GM04504 (cell line): Measurements from ENCODE around the gene PXMP2.

Source experiments
- DNase-seq: peaks from one replicate; pipeline ENCODE4 v3.0.0-alpha.2; 2012; ENCODE audit warnings: low read depth

Gene PXMP2

GRCh38 chr12:132723015-132723763, 35.8 kb downstream of the PXMP2 start:
- DNase-seq: no peak

- DNase-seq: no peak
Measured at GRCh38 chr12:132723764-132724140, 36.4 kb downstream of the PXMP2 start.

- DNase-seq: peak; percentile 20
Measured at GRCh38 chr12:132724506-132725241, 37.3 kb downstream of the PXMP2 start.

- no peak for DNase-seq
Measured at GRCh38 chr12:132726386-132726785, 39.0 kb downstream of the PXMP2 start.

- no peak for DNase-seq
Measured at GRCh38 chr12:132727091-132727794, 39.9 kb downstream of the PXMP2 start.

- DNase-seq: no peak
Measured at GRCh38 chr12:132728502-132728901, 41.1 kb downstream of the PXMP2 start.

- DNase-seq: no peak
Measured at GRCh38 chr12:132729541-132730320, 42.3 kb downstream of the PXMP2 start.

- DNase-seq: no peak
Measured at GRCh38 chr12:132730353-132730752, 43.0 kb downstream of the PXMP2 start.

- DNase-seq: no peak
Measured at GRCh38 chr12:132731574-132731973, 44.2 kb downstream of the PXMP2 start.

- DNase-seq: no peak
Measured at GRCh38 chr12:132734206-132734605, 46.8 kb downstream of the PXMP2 start.

- DNase-seq: no peak
Measured at GRCh38 chr12:132735496-132735895, 48.1 kb downstream of the PXMP2 start.

GRCh38 chr12:132736378-132736777, 49.0 kb downstream of the PXMP2 start:
- DNase-seq: no peak

- DNase-seq: no peak
Measured at GRCh38 chr12:132736913-132737312, 49.5 kb downstream of the PXMP2 start.

- no peak for DNase-seq
Measured at GRCh38 chr12:132739600-132740312, 52.4 kb downstream of the PXMP2 start.

GRCh38 chr12:132740313-132740646, 52.9 kb downstream of the PXMP2 start:
- no peak for DNase-seq

GRCh38 chr12:132740652-132741051, 53.3 kb downstream of the PXMP2 start:
- no peak for DNase-seq

GRCh38 chr12:132741620-132742019, 54.2 kb downstream of the PXMP2 start:
- no peak for DNase-seq

- DNase-seq: no peak
Measured at GRCh38 chr12:132743831-132744230, 56.4 kb downstream of the PXMP2 start.

GRCh38 chr12:132746613-132747012, 59.2 kb downstream of the PXMP2 start:
- no peak for DNase-seq

GRCh38 chr12:132747395-132747794, 60.0 kb downstream of the PXMP2 start:
- no peak for DNase-seq

- DNase-seq: no peak
Measured at GRCh38 chr12:132747896-132748295, 60.5 kb downstream of the PXMP2 start.

GRCh38 chr12:132748319-132748718, 60.9 kb downstream of the PXMP2 start:
- no peak for DNase-seq
